GM21423 (cell line): ENCODE data around the gene PIK3R2.
"Not testable (repeated sequence)": the region's sequence is repeated elsewhere in the genome, so short reads cannot be mapped to it uniquely, and the experiment has no call there.

ENCODE experiments used
- ATAC-seq: cut with Tn5 transposase; IDR thresholded peaks from one replicate; pipeline ENCODE4 v1.9.1; 2021; ENCODE audit warnings: mild to moderate bottlenecking, moderate library complexity; ENCODE audit not compliant: unreplicated experiment

The PIK3R2 gene

GRCh38 chr19:18150776-18151624, 2.0 kb upstream of the PIK3R2 start:
- ATAC-seq, result no peak

- peak; percentile 69 for ATAC-seq
Measured at GRCh38 chr19:18152442-18152816, 534 bp upstream of the PIK3R2 start.

GRCh38 chr19:18153556-18154134, 682 bp downstream of the PIK3R2 start:
- no peak for ATAC-seq

GRCh38 chr19:18155095-18156087, 2.4 kb downstream of the PIK3R2 start:
- ATAC-seq, result no peak

- no peak for ATAC-seq
Measured at GRCh38 chr19:18156268-18156667, 3.3 kb downstream of the PIK3R2 start.

- no peak for ATAC-seq
Measured at GRCh38 chr19:18156841-18157464, 4.0 kb downstream of the PIK3R2 start.

- ATAC-seq, result no peak
Measured at GRCh38 chr19:18157465-18158063, 4.6 kb downstream of the PIK3R2 start.

- no peak for ATAC-seq
Measured at GRCh38 chr19:18158467-18158866, 5.5 kb downstream of the PIK3R2 start.

- ATAC-seq, result not testable (repeated sequence)
Measured at GRCh38 chr19:18159059-18159616, 6.2 kb downstream of the PIK3R2 start.

GRCh38 chr19:18159810-18160209, 6.8 kb downstream of the PIK3R2 start:
- ATAC-seq, result no peak

- no peak for ATAC-seq
Measured at GRCh38 chr19:18160493-18160970, 7.6 kb downstream of the PIK3R2 start.

- ATAC-seq, result peak; percentile 65
Measured at GRCh38 chr19:18160971-18161635, 8.1 kb downstream of the PIK3R2 start.

- no peak for ATAC-seq
Measured at GRCh38 chr19:18161636-18162002, 8.7 kb downstream of the PIK3R2 start.

- no peak for ATAC-seq
Measured at GRCh38 chr19:18164072-18164471, 11.1 kb downstream of the PIK3R2 start.

GRCh38 chr19:18165794-18166544, 13.0 kb downstream of the PIK3R2 start:
- ATAC-seq, result no peak

GRCh38 chr19:18167011-18167410, 14.0 kb downstream of the PIK3R2 start:
- ATAC-seq, result no peak

GRCh38 chr19:18167975-18168645, 15.1 kb downstream of the PIK3R2 start:
- no peak for ATAC-seq

GRCh38 chr19:18168673-18169381, 15.9 kb downstream of the PIK3R2 start:
- ATAC-seq, result no peak
